M059J (cell line): ENCODE measurements around the gene PNLIP. TPM values are rescaled to one million over a fixed set of nuclear protein-coding genes. Genes with fewer than 3 reads are reported as not detected.

Experiments used
- DNase-seq: peaks from one replicate; pipeline ENCODE4 v3.0.0-alpha.2; 2012; ENCODE audit warnings: low read depth
- total RNA-seq: library from RNA; depleted of rRNA; stranded (reverse); fragments of >200 nt; shearing (Covaris generic); gene quantifications from 2 replicates; pipeline ENCODE4 v1.2.3, GENCODE V29; 2014; rRNA removed

The PNLIP gene
- total RNA-seq, 1 experiment from 2014 or later = not detected

GRCh38 chr10:116614796-116615195 is 69.1 kb downstream of the PNLIP start:
- no peak for DNase-seq

GRCh38 chr10:116615199-116615776 is 69.6 kb downstream of the PNLIP start:
- DNase-seq = no peak

Other genes starting within 250 kb of the PNLIP start
- gene CCDC172, start 221.5 kb upstream of the PNLIP start, total RNA-seq = not detected in 2 replicates
- gene PNLIPRP3, start 118.1 kb upstream of the PNLIP start, total RNA-seq = not detected in 2 replicates
- not detected in 2 replicates for gene PNLIPRP1, start 45.0 kb downstream of the PNLIP start, total RNA-seq
- not detected in 2 replicates for gene PNLIPRP2, start 75.0 kb downstream of the PNLIP start, total RNA-seq
- 0.59 and 4.7 TPM in 2 replicates for gene HSPA12A, start 196.6 kb downstream of the PNLIP start, total RNA-seq